GM18520 (cell line): ENCODE measurements around the gene PITPNM1.
A peak's percentile ranks its signal among the peaks of the same experiment; 100 is the strongest.
"Not testable (repeated sequence)": the region's sequence is repeated elsewhere in the genome, so short reads cannot be mapped to it uniquely, and the experiment has no call there.

Experiments used
- ATAC-seq: cut with Tn5 transposase; IDR thresholded peaks from one replicate; pipeline ENCODE4 v1.9.1; 2021; ENCODE audit not compliant: unreplicated experiment

Gene PITPNM1

GRCh38 chr11:67491276-67492068 lies 13.7 kb downstream of the PITPNM1 start:
- ATAC-seq: no peak

GRCh38 chr11:67490727-67491065 lies 14.5 kb downstream of the PITPNM1 start:
- ATAC-seq: no peak

- ATAC-seq: no peak
Measured at GRCh38 chr11:67489885-67490726, 15.1 kb downstream of the PITPNM1 start.

GRCh38 chr11:67489203-67489884 lies 15.8 kb downstream of the PITPNM1 start:
- no peak for ATAC-seq

- peak; percentile 24 for ATAC-seq
Measured at GRCh38 chr11:67486481-67487195, 18.5 kb downstream of the PITPNM1 start.

- ATAC-seq: peak; percentile 22
Measured at GRCh38 chr11:67485873-67486361, 19.2 kb downstream of the PITPNM1 start.

GRCh38 chr11:67484847-67485311 lies 20.3 kb downstream of the PITPNM1 start:
- no peak for ATAC-seq

GRCh38 chr11:67483831-67484665 lies 21.1 kb downstream of the PITPNM1 start:
- ATAC-seq: no peak

- peak; percentile 45 for ATAC-seq
Measured at GRCh38 chr11:67482827-67483798, 22.1 kb downstream of the PITPNM1 start, which contains the start of gene AIP. Gene AIP, plus strand, starts transcription at chr11:67483026. Its CDS starts 133 bp downstream, at chr11:67483159.

- ATAC-seq: no peak
Measured at GRCh38 chr11:67482275-67482826, 22.8 kb downstream of the PITPNM1 start.

- ATAC-seq: not testable (repeated sequence)
Measured at GRCh38 chr11:67477344-67478050, 27.7 kb downstream of the PITPNM1 start.

- ATAC-seq: not testable (repeated sequence)
Measured at GRCh38 chr11:67476692-67477091, 28.5 kb downstream of the PITPNM1 start.

GRCh38 chr11:67472882-67473281 lies 32.3 kb downstream of the PITPNM1 start:
- no peak for ATAC-seq

GRCh38 chr11:67470337-67471002 lies 34.7 kb downstream of the PITPNM1 start:
- ATAC-seq: no peak

GRCh38 chr11:67469508-67469811 lies 35.7 kb downstream of the PITPNM1 start:
- ATAC-seq: no peak

GRCh38 chr11:67468759-67469507 lies 36.2 kb downstream of the PITPNM1 start, which contains the start of gene TMEM134:
Gene TMEM134, minus strand, starts transcription at chr11:67469251. Its CDS starts 59 bp downstream, at chr11:67469192.
- ATAC-seq: peak; percentile 68

- ATAC-seq: no peak
Measured at GRCh38 chr11:67468456-67468758, 36.8 kb downstream of the PITPNM1 start.
